HG02970 (cell line): Measurements from ENCODE around the gene LRRC45.
"Not testable (repeated sequence)": the region's sequence is repeated elsewhere in the genome, so short reads cannot be mapped to it uniquely, and the experiment has no call there.

Experiments used
- ATAC-seq: cut with Tn5 transposase; IDR thresholded peaks from one replicate; pipeline ENCODE4 v1.9.1; 2021; ENCODE audit warnings: mild to moderate bottlenecking, moderate library complexity, moderate number of reproducible peaks; ENCODE audit not compliant: unreplicated experiment, low FRiP score

LRRC45 gene

GRCh38 chr17:82022981-82023446 lies at the start of gene LRRC45:
TSS of gene LRRC45 (plus strand) at chr17:82023305. CDS start at chr17:82023644, 339 bp downstream.
- ATAC-seq: peak; percentile 84

DNA sequence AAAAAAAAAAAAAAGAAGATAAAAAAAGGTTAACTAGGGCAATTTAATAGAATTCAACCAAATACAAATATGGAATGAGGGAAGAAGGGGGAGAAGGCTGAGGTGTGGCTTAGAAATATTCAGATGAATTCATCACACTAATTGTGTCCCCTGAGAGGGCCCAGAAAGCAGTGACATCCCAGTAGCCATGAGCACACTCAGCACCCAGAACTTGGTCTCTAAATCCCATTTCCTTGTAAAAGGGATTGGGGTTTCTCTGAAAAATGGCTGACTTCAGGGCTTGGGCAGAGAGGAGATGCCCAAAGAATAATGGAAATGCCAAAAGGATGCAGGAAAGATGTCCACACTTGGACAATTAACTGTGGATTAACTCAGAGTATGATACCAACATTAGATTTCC lies 49.7 kb upstream of the LRRC45 start:
- no peak for ATAC-seq

DNA sequence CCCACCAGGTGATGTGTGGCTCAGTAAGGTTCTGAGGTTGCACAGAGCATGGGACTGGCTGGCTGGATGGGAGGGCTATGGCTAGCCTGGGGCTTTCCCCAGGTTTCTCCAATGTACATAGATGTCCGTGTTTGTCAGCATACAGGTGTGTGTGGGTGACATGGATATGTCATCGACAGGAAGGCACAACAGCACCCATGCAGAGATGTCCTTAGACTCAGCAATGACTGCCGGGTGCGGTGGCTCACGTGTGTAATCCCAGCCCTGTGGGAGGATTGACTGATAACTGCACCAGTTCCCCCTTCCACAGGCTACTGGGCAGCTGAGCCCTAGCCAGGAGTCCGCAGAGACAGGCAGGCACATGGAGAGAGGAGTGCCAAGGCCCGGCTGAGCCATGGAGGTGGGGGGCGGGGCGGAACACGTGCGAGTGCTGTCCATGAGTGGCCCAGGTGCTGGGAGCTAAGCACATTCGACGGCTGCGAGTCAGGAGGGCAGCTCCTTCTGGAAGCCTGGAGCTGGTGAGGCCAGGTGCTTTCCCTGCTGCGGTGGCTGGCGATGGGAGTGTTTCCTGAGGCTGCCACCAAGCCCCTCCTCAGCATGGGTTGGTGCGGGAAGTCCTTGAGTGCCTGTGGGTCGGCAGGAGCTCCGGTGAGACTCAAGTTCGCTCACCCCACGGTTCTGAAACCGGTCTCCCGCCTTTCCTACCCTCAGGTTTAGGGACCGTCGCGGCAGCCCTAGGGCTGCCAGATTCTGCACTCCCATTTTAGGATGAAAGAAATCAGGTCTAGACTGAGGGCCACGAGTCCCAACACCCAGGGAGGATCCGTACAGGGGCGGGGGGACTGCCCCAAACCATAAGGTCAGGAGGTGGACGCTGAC lies 46.5 kb upstream of the LRRC45 start:
- no peak for ATAC-seq

- peak; percentile 88 for ATAC-seq
These were observed 45.8 kb upstream of the LRRC45 start, which contains the start of gene ASPSCR1 for GRCh38 chr17:81977211-81977808. TSS of gene ASPSCR1 (plus strand) at chr17:81977629. CDS start at chr17:81977647, 18 bp downstream.

GRCh38 chr17:81978524-81979298 lies 44.4 kb upstream of the LRRC45 start:
- no peak for ATAC-seq

GRCh38 chr17:81980122-81980521 lies 43.0 kb upstream of the LRRC45 start:
- no peak for ATAC-seq

DNA sequence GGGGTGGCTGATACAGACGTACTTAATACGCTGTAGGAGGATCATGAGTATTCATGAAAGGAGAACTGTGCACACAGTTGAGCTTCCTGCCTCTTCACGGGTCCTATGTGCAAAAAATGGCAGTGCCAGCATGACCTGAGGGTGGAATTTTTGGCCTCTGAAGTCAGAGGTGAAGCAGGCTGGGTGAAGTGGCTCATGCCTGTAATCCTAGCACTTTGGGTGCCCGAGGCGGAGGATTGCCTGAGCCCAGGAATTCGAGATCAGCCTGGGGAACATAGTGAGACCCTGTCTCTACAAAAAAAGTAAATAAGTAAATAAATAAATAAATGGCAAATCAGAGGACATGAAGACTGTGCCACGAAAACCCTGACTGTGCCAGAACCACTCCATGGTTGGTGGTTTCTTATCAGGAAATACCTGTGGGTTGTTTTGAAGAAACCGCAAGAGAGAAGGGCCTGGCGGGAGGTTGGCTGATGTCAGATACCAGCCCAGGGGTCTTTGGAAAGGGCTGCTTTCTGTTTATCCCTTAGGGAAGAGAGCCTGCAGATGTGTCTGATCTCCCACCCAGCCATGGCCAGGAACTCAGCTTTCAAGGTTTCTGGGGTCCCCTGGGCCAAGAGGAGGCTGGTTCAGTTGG lies 42.3 kb upstream of the LRRC45 start:
- no peak for ATAC-seq

GRCh38 chr17:81981511-81981910 lies 41.6 kb upstream of the LRRC45 start:
- not testable (repeated sequence) for ATAC-seq

DNA sequence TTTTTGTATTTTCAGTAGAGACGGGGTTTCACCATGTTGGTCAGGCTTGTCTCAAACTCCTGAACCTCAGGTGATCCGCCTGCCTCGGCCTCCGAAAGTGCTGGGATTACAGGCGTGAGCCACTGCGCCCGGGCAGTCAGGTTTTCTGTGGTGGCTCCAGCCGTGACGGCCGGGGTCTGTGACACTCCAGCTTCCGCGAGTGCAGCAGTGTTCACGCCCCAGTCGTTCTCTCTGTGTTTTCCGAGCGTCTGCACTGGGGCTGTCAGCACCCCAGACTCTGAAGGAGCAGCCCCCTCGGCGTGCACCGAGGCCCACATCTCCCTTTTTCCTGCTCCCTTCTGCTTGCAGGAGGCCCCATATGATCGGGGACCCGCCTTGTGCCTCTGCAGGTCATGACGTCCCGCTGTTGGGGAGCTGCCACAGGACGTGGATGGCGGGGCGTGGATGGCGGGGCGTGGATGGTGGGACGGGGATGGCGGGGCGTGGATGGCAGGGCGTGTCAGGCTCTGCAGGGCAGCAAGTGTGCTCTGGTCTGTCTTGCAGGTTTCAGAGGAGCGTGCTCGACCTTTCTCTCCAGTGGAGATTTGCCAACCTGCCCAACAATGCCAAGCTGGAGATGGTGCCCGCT lies 40.0 kb upstream of the LRRC45 start:
- no peak for ATAC-seq

DNA sequence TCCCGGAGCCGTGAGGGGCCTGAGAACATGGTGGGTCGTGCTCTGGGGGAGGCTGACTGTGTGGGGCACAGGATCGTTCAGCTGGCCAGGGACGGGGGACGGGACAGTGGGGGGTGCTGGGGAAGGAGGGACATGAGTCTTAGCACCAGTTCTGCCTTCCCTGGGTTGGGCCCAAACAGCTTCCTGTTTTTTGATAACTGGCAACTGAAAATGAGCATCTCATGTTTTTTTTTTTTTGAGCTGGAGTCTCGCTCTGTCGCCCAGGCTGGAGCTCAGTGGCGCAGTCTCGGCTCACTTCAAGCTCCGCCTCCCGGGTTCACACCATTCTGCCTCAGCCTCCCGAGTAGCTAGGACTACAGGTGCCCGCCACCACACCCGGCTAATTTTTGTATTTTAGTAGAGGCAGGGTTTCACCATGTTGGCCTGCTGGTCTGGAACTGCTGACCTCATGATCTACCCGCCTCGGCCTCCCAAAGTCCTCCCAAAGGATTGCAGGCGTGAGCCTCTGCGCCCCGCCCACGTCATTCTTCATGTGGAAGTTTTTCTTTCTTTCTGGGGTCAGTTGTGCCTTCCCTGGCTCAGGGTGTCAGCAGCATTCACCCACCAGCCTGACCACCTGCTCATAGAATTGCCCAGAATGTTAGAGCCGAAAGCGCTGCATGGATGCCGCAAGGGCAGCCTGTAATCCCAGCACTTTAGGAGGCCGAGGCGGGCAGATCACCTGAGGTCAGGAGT lies 39.3 kb upstream of the LRRC45 start:
- no peak for ATAC-seq

GRCh38 chr17:81984773-81985410 lies 38.2 kb upstream of the LRRC45 start:
- ATAC-seq: no peak

GRCh38 chr17:81986606-81987005 lies 36.5 kb upstream of the LRRC45 start:
- ATAC-seq: no peak

GRCh38 chr17:81987161-81987770 lies 35.8 kb upstream of the LRRC45 start:
- ATAC-seq: no peak

DNA sequence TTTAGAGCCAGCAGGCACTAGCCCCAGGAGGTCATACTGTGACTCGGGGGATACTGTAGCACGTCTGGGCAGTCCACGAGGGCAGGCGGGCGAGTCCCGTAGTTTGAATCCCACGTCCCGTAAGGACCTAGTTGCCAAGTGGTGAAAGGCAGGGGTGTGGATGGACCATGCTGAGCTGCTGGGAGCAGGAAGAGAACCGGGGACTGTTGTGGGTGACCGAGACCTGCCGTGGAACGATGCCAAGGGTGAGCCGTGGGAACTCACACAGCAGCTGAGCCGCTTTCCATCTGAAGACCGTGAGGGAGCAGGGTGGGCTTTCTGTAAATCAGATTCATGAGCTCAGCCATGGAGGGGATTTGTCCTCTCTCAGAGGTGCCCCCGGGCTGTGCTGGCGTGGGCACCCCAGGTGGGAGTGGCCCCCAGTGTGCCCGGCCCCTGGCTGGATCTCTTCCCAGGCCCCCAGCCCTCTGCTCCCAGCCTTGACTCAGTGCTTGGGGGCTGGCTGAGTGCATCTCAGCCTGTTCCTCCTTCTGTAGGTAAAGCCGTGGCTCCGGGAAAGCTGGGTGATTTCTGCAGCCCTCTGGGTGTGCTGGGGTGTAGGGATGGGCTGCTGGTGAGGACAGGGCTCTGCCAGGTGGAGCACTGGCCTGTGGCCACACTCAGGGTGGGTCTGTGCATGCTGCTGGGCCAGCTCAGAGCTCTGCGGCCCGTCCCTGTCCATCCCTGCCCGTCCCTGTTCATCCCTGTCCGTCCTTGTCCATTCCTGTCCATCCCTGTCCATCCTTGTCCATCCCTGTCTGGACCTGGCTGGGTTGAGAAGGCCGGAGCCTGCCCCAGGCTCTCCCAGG lies 32.0 kb upstream of the LRRC45 start:
- ATAC-seq: no peak

- no peak for ATAC-seq
These were observed 31.3 kb upstream of the LRRC45 start for GRCh38 chr17:81991684-81992305.

- ATAC-seq: no peak
These were observed 30.6 kb upstream of the LRRC45 start for GRCh38 chr17:81992306-81993102.
